Large intestine (tissue), 3 donors: ENCODE results near the gene TCTN1. TPM values are rescaled to one million over a fixed set of nuclear protein-coding genes. Genes with fewer than 3 reads are reported as not detected.
"Not testable (repeated sequence)": the region's sequence is repeated elsewhere in the genome, so short reads cannot be mapped to it uniquely, and the experiment has no call there.

Experiments
- DNase-seq, 2 donors: peaks; one replicate each; pipeline versions ENCODE4 v3.0.0 to v3.0.0-alpha.2; 2013
- H3K27ac ChIP-seq: one replicate; pipeline ENCODE4 v1.5.1; 2013; ENCODE audit warnings: low read length
- H3K27me3 ChIP-seq: 2 replicates; pipeline ENCODE4 v1.6.1; 2013; ENCODE audit warnings: low read length; ENCODE audit not compliant: control insufficient read depth, insufficient read depth
- H3K36me3 ChIP-seq: 2 replicates; pipeline ENCODE4 v1.6.1; 2013; ENCODE audit warnings: low read length; ENCODE audit not compliant: control insufficient read depth, insufficient read depth
- H3K4me1 ChIP-seq: one replicate; pipeline ENCODE4 v1.6.1; 2013; ENCODE audit warnings: low read length; ENCODE audit not compliant: control insufficient read depth, insufficient read depth
- H3K4me3 ChIP-seq: one replicate; pipeline ENCODE4 v1.5.1; 2013; ENCODE audit warnings: low read length
- H3K9me3 ChIP-seq: one replicate; pipeline ENCODE4 v1.6.1; 2013; ENCODE audit warnings: mild to moderate bottlenecking, low read depth, low read length, moderate library complexity; ENCODE audit not compliant: control insufficient read depth
- WGBS: methylation state at CpG from one replicate; pipeline ENCODE4 v1.1.5; 2013; ENCODE audit warnings: low lambda C conversion rate; ENCODE audit not compliant: insufficient coverage; 5-methylcytosine and 5-hydroxymethylcytosine counted together
- polyA plus RNA-seq: library from polyadenylated mRNA; unstranded; fragments of 120-200 nt; gene quantifications from one replicate; pipeline ENCODE4 v1.2.1, GENCODE V29; 2013

TCTN1 gene
- polyA plus RNA-seq, 1 donor: 25.2 TPM

GRCh38 chr12:110637869-110638441, 24.0 kb downstream of the TCTN1 start:
- Histone ChIP-seq H3K27ac (no peak overlapping the region), H3K36me3 (peaks cover 10% of the 10 kb centered on the region), H3K9me3 (no peaks in the 10 kb centered on the region), H3K4me3 (no peak overlapping the region), H3K27me3 (no peaks in the 10 kb centered on the region), H3K4me1 (no peaks in the 10 kb centered on the region)
- no peak for DNase-seq
- no CpG with 5 or more reads among the region's 3 CpGs for WGBS

DNA sequence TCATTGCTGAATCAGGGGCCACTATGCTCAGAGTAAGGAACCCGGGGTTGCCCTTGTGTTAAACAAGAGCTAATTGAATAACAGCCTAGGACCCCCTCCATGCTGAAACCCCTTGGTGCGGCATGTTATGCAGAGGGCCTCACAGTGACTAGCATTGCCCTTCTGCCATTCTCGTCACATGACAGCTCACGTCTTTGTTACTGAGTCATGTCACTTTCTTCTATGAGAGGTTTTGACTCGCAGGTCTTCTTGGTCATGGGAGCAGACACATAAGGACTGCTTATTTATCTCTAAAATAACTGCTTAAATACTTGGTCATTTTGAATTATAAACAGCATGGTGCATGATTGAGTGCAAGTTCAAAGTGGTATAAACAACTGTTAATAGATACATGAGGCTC, 24.9 kb downstream of the TCTN1 start:
- peaks cover 7% of the 10 kb centered on the region for H3K36me3 ChIP-seq
- no peak overlapping the region for H3K27ac ChIP-seq
- no peak overlapping the region for H3K4me3 ChIP-seq
- H3K9me3 ChIP-seq: no peaks in the 10 kb centered on the region
- 100% methylated on average over 1 of the region's 5 CpGs for WGBS
- H3K27me3 ChIP-seq: no peaks in the 10 kb centered on the region
- H3K4me1 ChIP-seq: no peaks in the 10 kb centered on the region
- DNase-seq: no peak

DNA sequence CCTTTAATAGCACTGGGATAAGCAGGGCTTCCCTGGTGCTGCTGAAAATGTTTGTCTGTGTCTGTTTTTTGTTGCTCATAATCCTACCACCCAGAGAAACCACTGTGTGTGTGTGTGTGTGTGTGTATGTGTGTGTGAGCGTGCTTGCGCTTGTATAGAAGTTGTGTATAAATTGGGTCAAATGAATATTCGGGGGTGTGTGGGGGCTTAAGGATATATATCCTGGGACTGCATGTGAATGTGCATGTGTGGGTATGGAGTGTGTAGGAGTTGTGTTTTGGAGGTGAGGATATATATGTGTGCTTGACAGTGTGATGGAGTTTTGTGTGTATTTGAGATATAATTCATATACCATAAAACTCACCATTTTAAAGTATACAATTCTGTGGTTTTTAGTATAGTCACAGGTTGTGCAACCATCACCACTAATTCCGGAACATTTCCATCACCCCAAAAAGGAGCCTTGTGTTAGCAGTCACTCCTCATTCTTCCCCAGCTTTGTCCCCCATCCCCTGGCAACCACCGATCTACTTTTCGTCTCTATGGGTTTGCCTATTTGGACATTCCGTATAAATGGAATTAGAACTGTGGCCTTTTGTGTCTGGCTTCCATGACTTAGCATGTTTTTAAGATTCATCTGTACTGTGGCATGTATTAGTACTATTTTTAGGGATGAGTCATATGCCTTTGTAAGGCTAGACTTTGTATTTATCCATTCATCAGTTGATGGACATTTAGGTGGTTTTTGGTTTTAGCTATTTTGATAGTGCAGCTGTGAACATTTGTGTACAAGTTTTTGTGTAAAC, 25.6 kb downstream of the TCTN1 start:
- H3K9me3 ChIP-seq: no peaks in the 10 kb centered on the region
- no peaks in the 10 kb centered on the region for H3K27me3 ChIP-seq
- no CpG with 5 or more reads among the region's 7 CpGs for WGBS
- no peak for DNase-seq
- H3K36me3 ChIP-seq: peaks cover 7% of the 10 kb centered on the region
- no peak overlapping the region for H3K4me3 ChIP-seq
- no peaks in the 10 kb centered on the region for H3K4me1 ChIP-seq
- no peak overlapping the region for H3K27ac ChIP-seq

GRCh38 chr12:110640275-110641025, 26.5 kb downstream of the TCTN1 start:
- H3K27ac ChIP-seq: no peak overlapping the region
- 80% methylated on average over 1 of the region's 15 CpGs for WGBS
- no peaks in the 10 kb centered on the region for H3K9me3 ChIP-seq
- no peak overlapping the region for H3K4me3 ChIP-seq
- no peak for DNase-seq
- H3K4me1 ChIP-seq: no peaks in the 10 kb centered on the region
- H3K27me3 ChIP-seq: no peaks in the 10 kb centered on the region
- H3K36me3 ChIP-seq: peaks cover 12% of the 10 kb centered on the region

GRCh38 chr12:110641521-110641920, 27.6 kb downstream of the TCTN1 start:
- no peak for DNase-seq
- Histone ChIP-seq H3K27ac (no peak overlapping the region), H3K9me3 (no peaks in the 10 kb centered on the region), H3K27me3 (no peaks in the 10 kb centered on the region), H3K36me3 (peaks cover 20% of the 10 kb centered on the region), H3K4me1 (no peaks in the 10 kb centered on the region), H3K4me3 (no peak overlapping the region)
- 60% methylated on average over 1 of the region's 7 CpGs for WGBS

DNA sequence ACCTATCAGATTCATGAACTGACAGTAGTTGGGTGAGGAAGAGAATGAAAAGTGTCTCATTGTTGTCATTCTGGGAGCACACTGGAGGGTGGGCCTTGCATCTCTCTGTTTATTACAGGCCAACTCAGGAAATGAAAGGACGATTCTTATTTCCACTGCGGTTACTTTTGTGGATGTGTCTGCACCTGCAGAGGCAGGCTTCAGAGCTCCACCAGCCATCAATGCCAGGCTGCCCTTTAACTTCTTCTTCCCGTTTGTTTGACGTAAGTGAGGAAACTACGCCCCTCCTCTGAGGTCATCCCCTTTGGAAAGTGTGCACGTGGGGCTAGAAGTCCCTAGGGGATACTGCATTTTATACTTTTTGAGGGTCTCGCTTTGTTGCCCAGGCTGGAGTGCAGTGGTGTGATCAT, 33.7 kb downstream of the TCTN1 start:
- 100% methylated on average over 3 of the region's 7 CpGs for WGBS
- DNase-seq: no peak

DNA sequence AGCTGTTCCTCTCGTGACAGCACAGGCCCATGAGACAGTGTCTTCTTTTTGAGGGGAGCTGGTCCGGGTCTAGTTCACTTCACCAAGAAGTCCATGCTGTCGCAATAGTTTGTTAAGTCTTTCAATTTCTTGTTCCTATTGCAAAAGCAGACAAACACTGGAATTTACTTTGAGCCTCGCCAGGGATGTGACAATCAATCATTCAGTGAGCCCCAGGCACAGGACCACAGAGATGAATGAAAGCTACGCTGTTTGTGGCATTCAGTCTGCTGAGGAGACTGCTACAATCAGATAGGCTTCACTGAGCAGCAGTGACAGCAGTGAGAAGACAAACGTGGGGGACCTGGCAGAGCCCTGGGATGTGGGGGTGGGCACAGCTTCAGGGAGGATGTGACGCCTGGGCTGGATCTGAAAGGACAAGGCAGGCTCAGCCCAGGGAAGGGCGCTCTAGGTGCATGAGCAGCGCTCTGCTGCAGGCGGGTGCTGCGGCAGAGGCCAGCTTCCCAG, 35.5 kb downstream of the TCTN1 start:
- no peak for DNase-seq
- Histone ChIP-seq H3K4me3 (no peak overlapping the region), H3K4me1 (no peaks in the 10 kb centered on the region), H3K27ac (no peak overlapping the region), H3K9me3 (no peaks in the 10 kb centered on the region), H3K27me3 (no peaks in the 10 kb centered on the region), H3K36me3 (peaks cover 39% of the 10 kb centered on the region)
- WGBS: no CpG with 5 or more reads among the region's 11 CpGs

More for the DNA sequence above, 33.7 kb downstream of the TCTN1 start:
- Histone ChIP-seq H3K9me3 (no peaks in the 10 kb centered on the region), H3K27ac (no peak overlapping the region), H3K4me1 (no peaks in the 10 kb centered on the region), H3K36me3 (peaks cover 39% of the 10 kb centered on the region), H3K4me3 (no peak overlapping the region), H3K27me3 (no peaks in the 10 kb centered on the region)

- DNase-seq, H3K27ac ChIP-seq, H3K27me3 ChIP-seq, H3K36me3 ChIP-seq, H3K4me3 ChIP-seq, H3K9me3 ChIP-seq, H3K4me1 ChIP-seq: not testable (repeated sequence)
- WGBS: no CpG with 5 or more reads among the region's 10 CpGs
Observed at GRCh38 chr12:110654238-110654637, 40.3 kb downstream of the TCTN1 start.

DNA sequence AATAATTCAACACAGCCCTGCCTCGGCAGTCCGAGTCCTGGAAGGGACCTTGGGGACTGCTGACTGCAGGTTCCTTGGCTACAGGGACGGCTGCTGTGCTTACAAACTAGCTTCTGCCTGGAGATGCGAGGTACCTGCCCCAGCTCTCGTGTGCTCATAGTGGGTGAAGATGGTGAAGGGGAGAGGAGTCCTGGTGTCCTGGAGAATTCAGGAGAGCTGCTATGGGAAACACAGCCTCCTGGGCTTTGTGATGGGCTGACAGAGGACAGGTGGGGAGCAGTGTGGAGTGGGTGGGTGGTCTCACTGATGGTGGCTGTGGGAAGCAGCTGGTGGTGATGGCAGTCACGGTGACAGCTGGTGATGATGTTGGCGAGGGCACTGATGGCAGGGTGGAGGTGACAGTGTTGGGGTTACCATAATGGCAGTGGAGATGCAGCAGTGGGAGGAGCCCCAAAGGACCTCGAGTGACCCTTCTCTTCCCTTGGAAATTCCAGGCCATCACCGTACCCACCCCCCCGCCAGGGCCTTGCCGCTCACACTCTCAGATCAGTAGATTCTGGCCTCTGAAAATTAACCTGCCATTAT, 42.2 kb downstream of the TCTN1 start:
- no peak overlapping the region for H3K27ac ChIP-seq
- no peak overlapping the region for H3K4me3 ChIP-seq
- no peaks in the 10 kb centered on the region for H3K27me3 ChIP-seq
- no peaks in the 10 kb centered on the region for H3K4me1 ChIP-seq
- no peaks in the 10 kb centered on the region for H3K9me3 ChIP-seq
- WGBS: no CpG with 5 or more reads among the region's 11 CpGs
- peaks cover 6% of the 10 kb centered on the region for H3K36me3 ChIP-seq
- no peak for DNase-seq

GRCh38 chr12:110657747-110658146, 43.8 kb downstream of the TCTN1 start:
- no peak for DNase-seq
- Histone ChIP-seq H3K27me3 (no peaks in the 10 kb centered on the region), H3K36me3 (peaks cover 3% of the 10 kb centered on the region), H3K27ac (no peak overlapping the region), H3K4me3 (no peak overlapping the region), H3K9me3 (no peaks in the 10 kb centered on the region), H3K4me1 (no peaks in the 10 kb centered on the region)
- WGBS: no CpG with 5 or more reads among the region's 9 CpGs
